CD4-positive, alpha-beta T cell treated with Interleukin-17A for 4 hours (primary cell): Measurements from ENCODE around the gene DHX8.

Experiments
- DNase-seq: peaks from one replicate; pipeline ENCODE4 v3.0.0-alpha.2; 2020; ENCODE audit warnings: mixed read lengths

DHX8 gene

GRCh38 chr17:43528319-43528987, 44.7 kb downstream of the DHX8 start:
- DNase-seq, result no peak

DNA sequence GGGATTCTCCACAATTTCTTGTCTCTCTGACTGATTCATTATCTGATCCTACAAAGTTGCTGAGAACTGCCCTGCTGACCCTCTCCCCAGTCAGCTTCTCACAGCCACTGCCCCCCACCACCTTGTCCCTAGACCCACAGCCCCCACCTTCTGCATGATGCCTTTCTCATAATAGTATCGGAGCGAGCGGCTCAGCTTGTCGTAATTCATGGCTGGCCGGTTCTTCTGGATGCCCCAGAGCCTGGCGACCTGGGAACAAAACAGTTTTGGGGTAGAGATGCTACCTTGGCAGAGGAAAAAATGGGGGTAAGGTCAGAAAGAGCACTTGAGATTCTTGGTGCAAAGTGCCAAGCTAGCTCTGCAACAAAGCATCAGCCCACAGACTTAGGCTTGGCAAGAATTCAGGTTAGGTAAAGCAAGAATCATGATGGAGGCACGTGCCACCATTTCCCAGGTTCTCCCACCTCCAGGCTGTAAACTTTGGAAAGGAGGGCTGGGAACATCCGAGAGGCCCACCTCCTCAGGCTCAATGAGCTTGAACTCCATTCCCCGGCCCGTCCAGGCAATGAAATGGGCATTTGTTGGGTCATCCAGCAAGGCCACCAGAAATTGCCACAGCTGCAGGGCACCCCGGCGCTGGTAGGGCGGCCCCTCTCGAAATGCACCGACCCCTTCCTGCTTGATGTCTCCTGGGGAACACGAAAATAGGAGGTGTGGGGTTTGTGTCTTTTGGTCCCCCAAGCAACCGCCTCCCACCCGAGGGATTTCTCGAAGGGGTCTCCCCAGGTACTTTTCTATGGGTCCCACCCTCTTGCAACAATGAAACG, 45.4 kb downstream of the DHX8 start:
- no peak for DNase-seq

DNA sequence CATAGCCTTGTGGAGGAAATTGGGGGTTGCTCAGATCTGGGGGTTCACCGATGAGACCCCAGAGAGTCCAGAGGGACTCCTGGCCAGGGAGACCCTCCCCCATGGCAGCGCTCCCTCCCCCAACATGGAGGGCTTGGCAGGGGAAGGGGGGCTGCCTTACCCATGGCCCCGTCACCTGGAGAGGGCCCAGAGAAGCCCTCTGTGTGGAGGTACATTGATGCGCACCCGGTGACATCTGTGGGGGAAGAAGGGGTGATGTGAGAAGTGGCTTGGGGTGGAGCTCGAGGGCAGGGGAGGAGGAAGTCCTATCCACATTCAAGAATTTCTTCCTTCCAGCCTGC, 46.1 kb downstream of the DHX8 start:
- no peak for DNase-seq

DNA sequence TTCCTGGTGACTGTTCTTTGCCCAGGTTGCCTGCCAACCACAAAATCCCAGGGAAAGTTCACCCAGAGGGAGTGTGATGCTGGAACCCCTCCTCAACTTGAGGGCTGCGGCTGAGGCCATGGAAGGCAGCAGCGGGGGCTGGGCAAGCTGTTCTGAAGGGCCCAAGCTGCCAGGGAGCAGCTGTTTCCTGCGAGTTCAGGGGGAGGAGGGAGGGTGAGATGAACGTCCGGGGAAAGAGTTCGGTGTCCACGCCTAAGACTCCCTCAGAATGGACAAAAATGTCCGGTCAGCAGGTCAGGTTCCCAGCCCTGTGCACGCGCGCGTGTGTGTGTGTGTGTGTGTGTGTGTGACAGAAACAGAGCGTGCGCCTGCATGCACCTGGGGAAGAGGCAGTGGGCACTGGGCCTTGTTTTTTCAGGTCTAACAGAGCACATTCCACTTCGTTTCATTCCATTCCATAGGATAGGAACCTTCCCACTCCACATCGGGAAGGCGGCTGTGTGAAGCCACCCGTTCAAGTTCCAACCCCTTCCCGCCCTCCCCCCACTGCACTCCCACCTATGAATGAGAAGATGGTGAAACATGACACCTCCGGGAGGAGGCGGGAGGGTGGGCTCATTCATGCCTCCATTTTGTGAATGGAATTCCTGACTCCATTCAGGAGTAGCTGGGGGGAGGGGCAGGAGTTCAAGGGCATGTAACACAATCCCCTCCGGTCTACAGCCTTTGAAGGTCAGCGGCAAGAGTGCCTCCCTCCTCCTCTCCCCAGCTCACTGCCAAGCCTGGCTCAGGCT, 46.7 kb downstream of the DHX8 start:
- DNase-seq, result no peak

DNA sequence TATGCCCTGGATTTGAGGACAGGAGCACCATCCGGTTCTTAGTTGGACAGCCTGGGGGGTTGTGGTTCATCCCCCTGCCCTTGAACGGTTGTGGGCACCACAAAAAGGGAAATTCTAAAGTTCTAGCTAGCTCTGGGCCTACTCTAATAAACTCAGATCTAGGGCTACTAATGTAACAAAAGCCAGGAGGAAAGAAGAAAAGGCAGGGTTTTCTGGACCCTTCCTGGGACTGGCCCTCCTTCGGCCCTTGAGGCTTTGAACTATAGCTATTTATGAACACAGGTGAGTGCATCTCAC, 47.3 kb downstream of the DHX8 start:
- no peak for DNase-seq

- DNase-seq, result no peak
Observed at GRCh38 chr17:43531955-43532354, 48.2 kb downstream of the DHX8 start.

DNA sequence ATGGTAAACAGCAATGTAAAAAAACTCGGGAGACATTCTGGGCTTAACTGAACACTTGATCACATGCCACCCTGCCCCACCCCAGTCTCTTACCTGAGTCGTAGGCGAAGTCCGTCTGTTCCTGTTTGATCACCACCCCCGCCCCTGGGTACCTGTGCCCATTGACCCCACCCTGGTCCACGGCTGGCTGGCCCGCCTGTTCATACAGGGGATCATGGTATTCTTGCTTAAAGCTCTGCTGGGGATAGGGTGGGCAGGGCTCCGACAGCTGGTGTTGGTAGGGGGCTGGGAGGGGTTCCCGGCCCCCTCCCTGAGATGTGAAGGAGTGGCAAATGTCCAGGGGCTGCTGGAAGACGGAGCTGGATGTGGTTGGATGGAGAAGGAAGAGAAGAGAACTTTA, 48.8 kb downstream of the DHX8 start:
- no peak for DNase-seq

DNA sequence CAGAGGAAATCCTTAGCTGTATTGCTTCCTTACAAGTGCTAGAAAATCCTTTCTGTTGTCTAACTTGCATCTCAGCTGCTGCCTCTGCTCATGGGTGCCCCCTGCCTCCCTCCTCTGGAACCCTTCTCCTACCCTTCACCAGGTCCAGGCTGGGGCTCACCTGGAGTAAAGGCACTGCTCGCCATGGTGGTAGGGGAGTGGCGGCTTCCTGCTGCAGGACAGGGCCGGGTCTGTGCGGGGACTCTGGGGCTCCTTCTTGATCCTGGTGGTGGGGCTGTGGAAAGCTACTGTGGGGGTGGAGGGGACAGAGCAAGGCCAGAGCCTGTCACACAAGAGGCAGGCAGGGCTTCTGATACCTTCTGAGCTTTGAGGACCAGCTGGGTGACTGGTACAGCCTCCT, 49.9 kb downstream of the DHX8 start:
- DNase-seq, result no peak

GRCh38 chr17:43534909-43535308, 51.1 kb downstream of the DHX8 start:
- DNase-seq, result no peak

DNA sequence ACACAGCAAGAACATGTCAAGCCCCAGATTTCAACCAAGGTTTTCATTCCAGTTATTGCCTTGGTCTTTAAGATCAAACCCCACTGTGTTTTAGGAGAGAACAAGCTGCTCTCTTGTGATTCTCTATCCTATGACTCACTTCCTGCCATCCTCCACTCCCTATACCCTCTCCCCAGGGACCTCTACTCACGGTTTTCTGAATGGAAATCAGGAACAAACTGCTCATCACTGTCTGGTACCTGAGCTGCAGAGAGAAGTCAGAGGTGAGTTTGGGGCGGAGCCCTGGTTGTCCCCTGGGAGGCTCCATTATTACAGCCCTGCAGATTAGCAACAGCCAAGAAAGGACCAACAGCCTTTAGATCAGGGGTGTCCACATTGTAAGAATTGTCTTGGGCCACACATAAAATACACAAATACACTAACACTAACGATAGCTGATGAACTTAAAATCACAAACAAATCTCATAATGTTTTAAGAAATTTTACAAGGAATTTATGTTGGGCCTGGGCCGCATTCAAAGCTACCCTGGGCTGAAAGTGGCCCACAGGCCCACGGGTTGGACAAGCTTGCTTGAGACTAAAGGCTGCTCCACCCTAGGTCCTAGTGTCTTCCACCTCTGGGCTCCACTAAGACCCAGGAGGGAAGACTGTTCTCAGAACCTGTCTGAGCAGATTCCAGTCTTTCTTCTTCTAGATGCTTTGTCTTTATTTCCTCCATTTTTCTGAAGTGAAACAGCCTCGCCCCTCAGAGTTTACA, 52.6 kb downstream of the DHX8 start:
- DNase-seq, result no peak

DNA sequence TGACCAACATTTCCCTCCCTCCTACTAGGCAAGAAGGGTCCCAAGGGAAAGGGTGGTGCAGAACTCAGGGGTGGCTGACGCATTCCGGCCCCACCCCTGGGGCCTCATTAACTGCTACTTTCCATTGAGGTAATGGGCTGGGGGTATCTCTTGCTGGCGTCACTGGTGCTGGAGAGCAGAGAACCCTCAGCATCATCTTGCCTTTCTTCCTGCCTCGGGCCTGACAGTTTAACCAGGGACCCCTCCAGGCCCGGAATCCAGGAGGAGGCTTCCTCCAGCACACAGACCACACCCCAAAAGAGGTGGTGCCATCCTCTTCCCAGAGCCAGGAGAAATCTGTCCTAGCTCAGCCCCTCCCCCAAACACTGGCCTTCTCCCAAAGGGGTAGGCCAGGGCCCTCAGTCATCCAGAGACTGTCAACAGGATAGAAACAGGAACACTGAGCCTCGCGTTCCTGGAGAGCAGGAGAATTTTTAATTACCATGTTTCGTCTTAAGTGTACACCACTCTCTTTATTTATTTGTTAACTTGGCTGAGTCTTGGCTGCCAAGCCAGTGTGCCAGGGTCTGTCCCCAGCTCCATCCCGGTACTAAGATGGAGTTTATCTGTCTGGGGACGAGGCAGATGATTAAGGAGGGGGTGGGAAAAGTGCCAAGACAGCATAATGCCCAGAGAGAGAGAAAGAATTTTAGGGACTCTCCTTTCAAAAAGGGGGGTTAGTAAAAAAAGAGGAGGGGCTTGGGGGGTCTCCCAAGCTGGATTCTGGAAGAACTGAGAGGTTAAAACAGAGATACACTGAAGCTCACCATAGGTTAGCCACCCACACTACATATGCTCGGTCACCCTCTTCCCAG, 57.3 kb downstream of the DHX8 start:
- DNase-seq, result no peak

GRCh38 chr17:43542859-43543258, 59.1 kb downstream of the DHX8 start:
- no peak for DNase-seq

GRCh38 chr17:43543300-43543699, 59.5 kb downstream of the DHX8 start:
- no peak for DNase-seq

DNA sequence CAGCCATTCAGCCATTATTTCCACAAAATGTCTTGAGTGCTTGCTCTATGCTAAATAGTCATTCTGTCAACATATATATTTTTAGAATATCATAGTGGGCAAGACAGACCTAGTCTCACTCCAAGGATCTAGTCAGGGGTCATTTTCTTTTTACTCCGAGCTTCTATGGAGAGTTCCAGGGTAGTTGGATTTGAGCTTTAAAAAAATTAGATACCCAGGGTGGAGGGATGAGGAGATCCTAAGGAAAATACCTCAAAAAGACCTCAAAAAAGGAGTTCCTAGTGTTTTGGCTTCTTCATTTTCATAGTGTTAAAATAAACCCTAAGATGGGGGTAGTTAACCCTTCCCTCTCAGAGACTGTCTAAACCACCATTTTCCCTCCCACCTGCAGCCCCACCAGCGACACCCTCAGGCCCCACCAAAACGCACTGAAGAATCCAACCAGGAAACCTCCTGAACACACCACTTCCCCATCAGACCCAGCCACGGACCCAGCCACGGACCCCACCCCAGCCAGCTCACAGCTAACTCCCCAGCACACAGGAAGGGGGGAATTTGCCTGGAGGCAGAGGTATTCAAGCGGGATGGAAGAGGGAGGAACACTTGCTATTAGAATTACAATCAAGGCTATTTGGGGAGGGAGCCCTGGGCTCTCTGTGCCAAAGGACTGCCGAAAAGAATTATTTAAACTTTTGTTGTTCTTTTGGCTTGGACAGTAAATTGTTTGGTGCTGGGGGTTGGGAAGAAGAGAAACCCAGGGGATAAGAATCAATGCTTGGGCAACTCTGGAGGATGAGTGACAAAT, 60.2 kb downstream of the DHX8 start:
- DNase-seq, result no peak

- peak; percentile 33 for DNase-seq
Observed at GRCh38 chr17:43545383-43545632, 61.5 kb downstream of the DHX8 start.

- peak; percentile 94 for DNase-seq
Observed at GRCh38 chr17:43546319-43547188, 62.8 kb downstream of the DHX8 start, which contains the start of gene ETV4. Gene ETV4, minus strand, starts transcription at chr17:43546340. Its CDS starts 723 bp downstream, at chr17:43545617.

- DNase-seq, result no peak
Observed at GRCh38 chr17:43547189-43547550, 63.4 kb downstream of the DHX8 start.

GRCh38 chr17:43547659-43548256, 64.0 kb downstream of the DHX8 start:
- no peak for DNase-seq

GRCh38 chr17:43548689-43549379, 65.1 kb downstream of the DHX8 start:
- no peak for DNase-seq

DNA sequence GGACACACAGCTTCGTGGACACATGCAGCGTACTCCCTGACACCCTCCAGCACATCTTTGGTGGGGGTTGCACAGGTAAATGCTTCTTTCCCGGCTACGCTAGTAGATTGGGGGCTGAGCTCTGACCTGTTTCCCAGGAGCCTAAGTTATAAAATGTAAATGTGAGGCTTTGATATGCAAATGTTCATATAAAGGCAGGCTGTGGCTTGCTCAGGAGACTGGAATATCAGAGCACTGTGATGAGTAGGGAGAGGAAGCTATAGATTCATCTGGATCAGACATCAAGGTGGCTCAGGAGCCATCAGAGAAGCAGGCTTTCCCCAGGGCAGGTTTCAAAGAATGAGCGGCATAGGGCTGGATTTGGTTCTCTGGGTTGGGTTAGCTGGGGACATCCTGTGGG, 65.7 kb downstream of the DHX8 start:
- DNase-seq, result no peak
